ENCODE measurements around the gene TBKBP1. TPM values are rescaled to one million over a fixed set of nuclear protein-coding genes. Genes with fewer than 3 reads are reported as not detected.
A peak's percentile ranks its signal among the peaks of the same experiment; 100 is the strongest.

Gene TBKBP1
- total and polyA plus RNA-seq, 7 donors, result 5.3 to 37.9 (median 20.4) TPM

GRCh38 chr17:47686276-47686635 lies 7.7 kb upstream of the TBKBP1 start:
- ATAC-seq, result peak in 1 of 4 donors; percentile 30
- DNase-seq, result no peak
- Histone ChIP-seq H3K36me3 (ENCODE audit: insufficient read depth in 1 of 2, low read depth in 1 of 2) (peaks cover 7 to 36% of the 10 kb centered on the region in 2 donors), H3K27ac (no peak overlapping the region), H3K9me3 (no peaks in the 10 kb centered on the region), H3K4me1 (peaks cover 30% of the 10 kb centered on the region), H3K4me3 (no peak overlapping the region), H3K27me3 (ENCODE audit: insufficient read depth in 3 of 3, low read length in 2 of 3) (no peaks in the 10 kb centered on the region)
- no peak for TF ChIP-seq CTCF (IDR thresholded peaks at IDR 0.05)
- 50 to 90% (median 53%) methylated on average over 1 of the region's 1 CpG for WGBS, 3 donors
- intact Hi-C loops (cut with DNase I), result no loop called here

DNA sequence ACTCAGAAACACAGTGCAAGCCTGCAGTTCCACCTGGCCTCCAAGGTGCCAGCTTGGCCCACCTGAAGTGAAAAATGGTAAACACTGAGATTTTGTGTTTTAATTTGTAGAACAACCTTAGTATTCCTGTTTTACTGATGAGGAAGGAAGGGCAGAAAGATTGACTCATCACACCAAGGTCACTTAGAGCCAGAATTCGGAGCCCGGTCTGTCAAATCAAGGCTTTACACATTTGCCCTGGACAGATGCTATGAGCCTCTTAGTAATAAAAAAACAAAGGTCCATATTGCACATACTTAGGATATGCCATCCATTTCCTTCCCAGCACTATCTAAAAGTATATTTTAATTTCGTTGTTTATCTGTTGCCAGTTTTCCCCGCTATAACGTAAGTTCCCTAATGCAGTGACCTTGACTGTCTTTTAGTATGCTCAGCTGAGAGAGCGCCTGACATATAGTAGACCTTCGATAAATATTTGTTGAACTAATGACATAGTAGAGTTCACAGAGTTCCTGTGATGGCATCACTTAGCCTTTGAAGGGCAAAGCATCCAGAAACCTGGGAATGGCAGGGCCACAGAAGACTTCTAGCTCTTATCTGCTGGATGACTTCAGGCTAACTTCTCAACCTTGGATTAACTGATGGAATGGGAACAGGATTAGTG lies 7.2 kb upstream of the TBKBP1 start:
- DNase-seq, result no peak
- Histone ChIP-seq H3K27me3 (ENCODE audit: insufficient read depth in 3 of 3, low read length in 2 of 3) (no peaks in the 10 kb centered on the region), H3K36me3 (ENCODE audit: insufficient read depth in 1 of 2, low read depth in 1 of 2) (peaks cover 7 to 30% of the 10 kb centered on the region in 2 donors), H3K27ac (no peak overlapping the region), H3K4me3 (no peak overlapping the region), H3K9me3 (no peaks in the 10 kb centered on the region), H3K4me1 (peaks cover 30% of the 10 kb centered on the region)
- WGBS, 3 donors, result 75 to 91% (median 83%) methylated on average over 7 of the region's 7 CpGs
- intact Hi-C loops (cut with DNase I), result no loop called here
- no peak for TF ChIP-seq CTCF (IDR thresholded peaks at IDR 0.05)
- peak in 1 of 4 donors; percentile 16 for ATAC-seq

DNA sequence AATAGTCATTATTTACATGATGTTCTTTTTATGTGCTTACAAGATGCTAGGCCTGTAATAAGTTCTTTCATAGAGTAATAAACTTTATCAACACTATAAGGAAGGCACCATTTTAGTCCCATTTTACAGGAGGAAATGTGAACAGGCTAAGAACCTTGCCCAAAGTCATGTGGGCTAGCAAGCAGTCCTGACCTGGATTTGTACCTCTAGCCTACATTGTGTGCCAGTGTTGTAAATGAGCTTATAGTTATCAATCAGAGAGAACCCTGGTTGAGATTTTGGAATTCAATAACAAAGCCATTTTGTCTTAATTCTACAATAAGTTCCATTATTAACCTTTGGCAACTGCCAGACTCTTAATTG lies 6.7 kb upstream of the TBKBP1 start:
- intact Hi-C loops (cut with DNase I), result no loop called here
- no peak for ATAC-seq
- Histone ChIP-seq H3K27me3 (ENCODE audit: insufficient read depth in 3 of 3, low read length in 2 of 3) (no peaks in the 10 kb centered on the region), H3K27ac (no peak overlapping the region), H3K36me3 (ENCODE audit: insufficient read depth in 1 of 2, low read depth in 1 of 2) (peaks cover 7 to 25% of the 10 kb centered on the region in 2 donors), H3K4me1 (peaks cover 30% of the 10 kb centered on the region), H3K4me3 (no peak overlapping the region), H3K9me3 (no peaks in the 10 kb centered on the region)
- no peak for DNase-seq
- TF ChIP-seq CTCF (IDR thresholded peaks at IDR 0.05), result no peak

GRCh38 chr17:47687748-47688147 lies 6.2 kb upstream of the TBKBP1 start:
- H3K27ac ChIP-seq, result no peak overlapping the region
- no peaks in the 10 kb centered on the region for H3K27me3 ChIP-seq (ENCODE audit: insufficient read depth in 3 of 3, low read length in 2 of 3)
- peaks cover 7 to 21% of the 10 kb centered on the region in 2 donors for H3K36me3 ChIP-seq (ENCODE audit: insufficient read depth in 1 of 2, low read depth in 1 of 2)
- WGBS, 3 donors, result 75 to 88% (median 87%) methylated on average over 1 of the region's 1 CpG
- no peak overlapping the region for H3K4me3 ChIP-seq
- intact Hi-C loops (cut with DNase I), result no loop called here
- peak; percentile 52 to 74 (median 64) for ATAC-seq
- no peak for TF ChIP-seq CTCF (IDR thresholded peaks at IDR 0.05)
- DNase-seq, result no peak
- H3K9me3 ChIP-seq, result no peaks in the 10 kb centered on the region
- peaks cover 33% of the 10 kb centered on the region for H3K4me1 ChIP-seq

GRCh38 chr17:47690121-47690520 lies 3.8 kb upstream of the TBKBP1 start:
- TF ChIP-seq CTCF (IDR thresholded peaks at IDR 0.05), result no peak
- intact Hi-C loops (cut with DNase I), result no loop called here
- no peak for DNase-seq
- Histone ChIP-seq H3K4me3 (no peak overlapping the region), H3K4me1 (peaks cover 34% of the 10 kb centered on the region), H3K27ac (no peak overlapping the region), H3K36me3 (ENCODE audit: insufficient read depth in 1 of 2, low read depth in 1 of 2) (peaks cover 0 to 3% of the 10 kb centered on the region in 2 donors), H3K27me3 (ENCODE audit: insufficient read depth in 3 of 3, low read length in 2 of 3) (no peaks in the 10 kb centered on the region), H3K9me3 (no peaks in the 10 kb centered on the region)
- 67 to 71% (median 67%) methylated on average over 3 of the region's 3 CpGs for WGBS, 3 donors
- ATAC-seq, result no peak

All from psoas muscle (tissue), 8 donors.